ENCODE results near the gene DLG4.

Gene DLG4

DNA sequence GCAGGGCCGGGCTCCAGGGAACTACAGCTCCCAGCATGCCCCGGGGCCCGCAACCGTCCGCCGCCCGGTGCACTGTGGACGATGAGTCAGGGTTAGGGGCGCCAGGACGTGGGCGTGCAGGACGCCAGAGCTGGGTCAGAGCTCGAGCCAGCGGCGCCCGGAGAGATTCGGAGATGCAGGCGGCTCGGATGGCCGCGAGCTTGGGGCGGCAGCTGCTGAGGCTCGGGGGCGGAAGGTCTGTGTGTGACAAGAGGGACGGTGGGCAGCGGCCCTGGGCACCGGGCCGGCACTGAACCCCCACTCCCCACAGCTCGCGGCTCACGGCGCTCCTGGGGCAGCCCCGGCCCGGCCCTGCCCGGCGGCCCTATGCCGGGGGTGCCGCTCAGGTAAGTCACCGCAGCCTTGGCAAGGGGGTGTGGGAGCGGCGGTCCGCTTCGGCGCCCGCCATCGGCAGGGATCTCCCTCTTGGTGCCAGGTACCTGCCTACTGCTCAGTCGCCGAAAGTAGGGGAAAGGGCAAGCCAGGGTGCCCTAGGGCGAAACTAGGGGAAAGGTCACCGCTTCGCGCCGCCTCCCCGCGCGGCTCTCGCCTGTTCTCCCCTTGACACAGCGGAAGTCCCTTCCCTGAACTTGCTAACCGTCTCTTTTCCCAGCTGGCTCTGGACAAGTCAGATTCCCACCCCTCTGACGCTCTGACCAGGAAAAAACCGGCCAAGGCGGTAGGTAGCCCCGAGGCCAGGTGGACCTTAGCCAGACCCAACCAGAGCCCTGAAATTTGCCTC, at the start of gene DLG4, which contains the start of gene ACADVL:
DLG4 (minus strand) TSS at position 25 of the 781 bp plus-strand sequence.
ACADVL (plus strand) TSS at position 127 of the 781 bp plus-strand sequence; CDS start at position 174, 47 bp downstream.
- TF ChIP-seq CTCF (IDR thresholded peaks at IDR 0.05), result no peak
- H3K79me2 ChIP-seq, result peaks cover 6% of the 10 kb centered on the region
- H3K36me3 ChIP-seq (ENCODE audit: control insufficient read depth, insufficient read depth, low read length), result no peaks in the 10 kb centered on the region
- peak within 1 kb of the TSS; percentile 94 for H3K4me2 ChIP-seq (ENCODE audit: low read length)
- peaks cover 60% of the 10 kb centered on the region for H3K4me1 ChIP-seq
- H3K9ac ChIP-seq, result peak within 1 kb of the TSS; percentile 90
- no peaks in the 10 kb centered on the region for H3K27me3 ChIP-seq (ENCODE audit: control insufficient read depth, insufficient read depth, low read length)
- H3K9me3 ChIP-seq (ENCODE audit: control insufficient read depth, low read length), result no peaks in the 10 kb centered on the region
- H3K27ac ChIP-seq, result peak within 1 kb of the TSS; percentile 98
- peak within 1 kb of the TSS; percentile 91 for H2AFZ ChIP-seq
- peak within 1 kb of the TSS; percentile 95 for H3K4me3 ChIP-seq (ENCODE audit: low read depth, low read length)

GRCh38 chr17:7266784-7267183, 47.1 kb upstream of the DLG4 start:
- Histone ChIP-seq H2AFZ (no peak overlapping the region), H3K4me3 (ENCODE audit: low read depth, low read length) (no peak overlapping the region), H3K27ac (no peak overlapping the region), H3K36me3 (ENCODE audit: control insufficient read depth, insufficient read depth, low read length) (no peaks in the 10 kb centered on the region), H3K9me3 (ENCODE audit: control insufficient read depth, low read length) (no peaks in the 10 kb centered on the region), H3K4me2 (ENCODE audit: low read length) (no peak overlapping the region), H3K79me2 (no peaks in the 10 kb centered on the region), H3K27me3 (ENCODE audit: control insufficient read depth, insufficient read depth, low read length) (no peaks in the 10 kb centered on the region), H3K9ac (no peak overlapping the region), H3K4me1 (peaks cover 9% of the 10 kb centered on the region)
- TF ChIP-seq CTCF (IDR thresholded peaks at IDR 0.05), result no peak

GRCh38 chr17:7263801-7264078, 44.1 kb upstream of the DLG4 start:
- Histone ChIP-seq H3K4me2 (ENCODE audit: low read length) (peak overlapping the region; percentile 99), H3K27ac (no peak overlapping the region), H3K9ac (no peak overlapping the region), H3K4me1 (peaks cover 15% of the 10 kb centered on the region), H2AFZ (no peak overlapping the region), H3K9me3 (ENCODE audit: control insufficient read depth, low read length) (no peaks in the 10 kb centered on the region), H3K79me2 (peaks cover 11% of the 10 kb centered on the region), H3K36me3 (ENCODE audit: control insufficient read depth, insufficient read depth, low read length) (no peaks in the 10 kb centered on the region), H3K4me3 (ENCODE audit: low read depth, low read length) (no peak overlapping the region), H3K27me3 (ENCODE audit: control insufficient read depth, insufficient read depth, low read length) (no peaks in the 10 kb centered on the region)
- TF ChIP-seq CTCF (IDR thresholded peaks at IDR 0.05), result no peak

GRCh38 chr17:7262935-7263800, 43.5 kb upstream of the DLG4 start:
- Histone ChIP-seq H3K27me3 (ENCODE audit: control insufficient read depth, insufficient read depth, low read length) (no peaks in the 10 kb centered on the region), H3K9me3 (ENCODE audit: control insufficient read depth, low read length) (no peaks in the 10 kb centered on the region), H3K4me1 (peaks cover 15% of the 10 kb centered on the region), H3K4me3 (ENCODE audit: low read depth, low read length) (peak overlapping the region; percentile 83), H3K27ac (peak overlapping the region; percentile 99), H3K4me2 (ENCODE audit: low read length) (peak overlapping the region; percentile 99), H3K36me3 (ENCODE audit: control insufficient read depth, insufficient read depth, low read length) (no peaks in the 10 kb centered on the region), H3K79me2 (peaks cover 11% of the 10 kb centered on the region), H3K9ac (peak overlapping the region; percentile 90), H2AFZ (peak overlapping the region; percentile 97)
- TF ChIP-seq CTCF (IDR thresholded peaks at IDR 0.05), result no peak
